Dendritic cell treated with granulocyte-macrophage colony-stimulating factor and Interleukin-4, amounts not matched to agents 40 ng/mL and 50 ng/mL, for 4 days (primary cell): ENCODE data around the gene SCAF11.

ENCODE experiments used
- H3K27ac Mint-ChIP-seq: one replicate; pipeline ENCODE4 v1.8.0; 2022; ENCODE audit warnings: mild to moderate bottlenecking, mixed read lengths
- H3K27me3 Mint-ChIP-seq: one replicate; pipeline ENCODE4 v1.8.0; 2022; ENCODE audit warnings: mild to moderate bottlenecking, mixed read lengths
- H3K36me3 Mint-ChIP-seq: one replicate; pipeline ENCODE4 v1.8.0; 2022; ENCODE audit warnings: low read depth, mixed read lengths
- H3K4me1 Mint-ChIP-seq: one replicate; pipeline ENCODE4 v1.8.0; 2022; ENCODE audit warnings: low read depth, mixed read lengths
- H3K4me3 Mint-ChIP-seq: one replicate; pipeline ENCODE4 v1.8.0; 2022; ENCODE audit warnings: mild to moderate bottlenecking, moderate library complexity, mixed read lengths
- H3K9me3 Mint-ChIP-seq: one replicate; pipeline ENCODE4 v1.8.0; 2022; ENCODE audit warnings: mixed read lengths
- intact Hi-C: fragments of 100-400 bp; cut with micrococcal nuclease; formaldehyde crosslinking; loops from one replicate; pipeline ENCODE4 v1.15.0; 2022

SCAF11 gene

DNA sequence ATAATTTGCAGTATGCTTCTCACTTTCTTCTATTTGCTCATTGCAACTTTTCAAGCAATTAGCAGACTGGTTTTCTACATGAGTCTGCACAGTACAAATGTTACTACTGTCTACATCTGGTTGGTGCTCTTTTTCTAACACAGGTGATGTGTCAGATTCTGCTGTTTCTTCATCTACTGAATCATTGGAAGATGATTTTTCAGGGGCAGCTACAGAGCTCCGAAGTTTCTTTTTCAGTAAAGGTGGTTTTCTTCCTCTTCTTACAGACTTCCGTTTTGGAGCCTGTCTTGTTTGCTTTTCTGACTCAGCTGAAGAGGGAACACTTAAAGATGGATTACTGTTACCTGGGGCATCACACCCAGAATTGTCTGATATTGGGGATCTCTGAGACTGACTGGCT lies 62.1 kb downstream of the SCAF11 start:
- Mint-ChIP-seq H3K27ac (no peak overlapping the region), H3K4me1 (no peaks in the 10 kb centered on the region), H3K27me3 (no peaks in the 10 kb centered on the region), H3K36me3 (peaks cover 90% of the 10 kb centered on the region), H3K4me3 (no peak overlapping the region), H3K9me3 (no peaks in the 10 kb centered on the region)
- intact Hi-C loops: no loop called here

DNA sequence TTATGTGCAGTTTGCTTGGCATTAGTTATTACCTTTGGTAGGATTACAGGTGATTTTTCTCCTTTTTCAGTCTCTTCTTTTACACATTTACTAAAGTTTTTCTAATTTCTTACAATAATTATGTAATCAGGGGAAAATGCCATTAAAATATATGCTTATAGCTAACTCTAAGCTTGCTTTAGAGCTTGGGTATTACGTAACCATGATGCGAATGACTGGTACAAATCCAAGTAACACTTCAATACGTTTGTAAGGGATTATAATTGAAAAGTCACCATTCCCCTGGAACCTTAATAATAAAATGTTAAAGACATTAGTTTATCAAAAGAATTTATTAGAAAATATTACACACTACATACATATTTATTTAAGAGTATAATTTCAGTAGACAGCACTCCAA lies 71.6 kb downstream of the SCAF11 start:
- H3K27ac Mint-ChIP-seq: no peak overlapping the region
- peaks cover 38% of the 10 kb centered on the region for H3K36me3 Mint-ChIP-seq
- H3K9me3 Mint-ChIP-seq: no peaks in the 10 kb centered on the region
- no peaks in the 10 kb centered on the region for H3K4me1 Mint-ChIP-seq
- H3K4me3 Mint-ChIP-seq: no peak overlapping the region
- H3K27me3 Mint-ChIP-seq: no peaks in the 10 kb centered on the region
- intact Hi-C loops: no loop called here

DNA sequence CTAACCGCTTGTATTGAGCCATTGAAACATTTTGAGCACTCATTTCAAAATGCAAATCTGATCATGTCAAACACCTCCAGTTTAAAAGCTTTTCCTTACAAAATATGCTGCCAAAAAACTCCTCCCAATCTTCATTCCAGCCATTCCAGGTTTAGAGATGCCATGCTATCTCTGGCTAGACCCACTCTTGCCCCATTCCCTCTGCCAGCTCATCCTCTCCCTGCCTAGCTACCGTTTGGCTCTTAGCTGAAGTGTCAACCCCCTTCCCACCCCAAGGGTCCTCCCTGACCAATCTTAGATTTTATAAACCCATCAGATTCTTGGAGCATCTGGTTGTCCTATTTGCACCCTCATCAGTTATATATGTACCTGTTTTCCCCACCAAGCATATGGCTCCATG lies 75.0 kb downstream of the SCAF11 start:
- no peaks in the 10 kb centered on the region for H3K27me3 Mint-ChIP-seq
- H3K36me3 Mint-ChIP-seq: peaks cover 8% of the 10 kb centered on the region
- H3K9me3 Mint-ChIP-seq: no peaks in the 10 kb centered on the region
- H3K27ac Mint-ChIP-seq: no peak overlapping the region
- no peak overlapping the region for H3K4me3 Mint-ChIP-seq
- intact Hi-C loops: no loop called here
- H3K4me1 Mint-ChIP-seq: no peaks in the 10 kb centered on the region

DNA sequence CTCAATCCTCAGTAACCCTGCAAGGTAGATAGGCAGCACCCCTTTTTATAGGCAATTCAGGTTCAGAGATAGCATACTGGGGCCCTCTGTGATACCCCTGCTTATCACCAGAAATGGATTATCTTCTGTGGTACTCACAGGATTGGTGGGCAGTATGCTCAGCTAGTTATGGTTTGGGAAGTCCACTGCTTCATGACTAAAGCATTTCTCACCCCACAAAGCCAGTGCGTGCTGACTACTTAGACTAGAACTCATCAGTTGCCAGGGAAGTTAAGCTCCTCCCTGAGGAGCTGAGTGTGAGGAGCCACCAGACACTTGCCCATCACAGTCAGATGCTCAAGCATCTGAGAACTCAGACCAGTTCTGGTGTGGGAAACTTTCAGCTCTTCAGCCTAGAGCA lies 76.3 kb downstream of the SCAF11 start:
- Mint-ChIP-seq H3K27me3 (no peaks in the 10 kb centered on the region), H3K36me3 (peaks cover 11% of the 10 kb centered on the region), H3K27ac (no peak overlapping the region), H3K9me3 (no peaks in the 10 kb centered on the region), H3K4me3 (no peak overlapping the region), H3K4me1 (no peaks in the 10 kb centered on the region)
- intact Hi-C loops: no loop called here

DNA sequence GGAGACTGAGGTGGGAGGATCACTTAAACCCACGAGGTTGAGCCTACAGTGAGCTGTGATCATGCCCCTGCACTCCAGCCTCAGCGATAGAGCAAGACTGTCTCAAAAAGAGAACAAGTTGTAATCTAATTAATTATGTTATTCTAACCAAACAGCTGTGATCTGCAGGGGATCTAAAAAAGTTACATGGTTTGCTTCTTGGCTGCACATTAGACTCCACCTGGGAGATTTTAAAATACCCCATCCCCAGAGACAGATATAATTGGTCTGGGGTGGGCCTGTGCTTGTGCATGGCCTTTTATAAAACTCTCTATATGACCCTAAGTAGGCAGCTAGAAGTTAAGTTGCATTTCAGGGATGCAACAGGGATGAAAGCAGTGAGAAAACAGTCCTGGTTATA lies 76.7 kb downstream of the SCAF11 start:
- intact Hi-C loops: no loop called here
- no peak overlapping the region for H3K27ac Mint-ChIP-seq
- H3K27me3 Mint-ChIP-seq: no peaks in the 10 kb centered on the region

DNA sequence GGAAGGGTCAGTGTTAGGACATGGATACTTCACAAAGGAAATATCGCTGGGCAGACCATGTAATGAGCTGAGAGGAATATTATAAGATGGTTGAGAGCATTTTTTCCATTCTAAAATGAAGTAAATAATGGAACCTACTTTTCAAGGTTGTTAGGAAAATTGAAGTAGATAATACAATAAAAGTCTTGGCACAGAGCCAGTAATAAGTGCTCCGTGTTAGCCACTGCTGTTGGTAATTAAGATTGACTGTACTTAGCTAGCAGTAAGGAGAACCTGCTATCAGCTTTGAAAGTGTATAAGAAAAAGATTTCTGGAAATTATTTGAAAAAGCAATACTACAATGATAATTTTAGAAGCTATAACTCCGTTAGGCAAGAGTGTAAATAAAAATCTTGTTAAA lies 77.6 kb downstream of the SCAF11 start:
- H3K27me3 Mint-ChIP-seq: no peaks in the 10 kb centered on the region
- H3K4me3 Mint-ChIP-seq: no peak overlapping the region
- no peaks in the 10 kb centered on the region for H3K9me3 Mint-ChIP-seq
- intact Hi-C loops: no loop called here
- H3K36me3 Mint-ChIP-seq: peaks cover 7% of the 10 kb centered on the region
- H3K4me1 Mint-ChIP-seq: no peaks in the 10 kb centered on the region
- H3K27ac Mint-ChIP-seq: no peak overlapping the region

More for the DNA sequence above, 76.7 kb downstream of the SCAF11 start:
- Mint-ChIP-seq H3K4me3 (no peak overlapping the region), H3K9me3 (no peaks in the 10 kb centered on the region), H3K36me3 (peaks cover 14% of the 10 kb centered on the region), H3K4me1 (no peaks in the 10 kb centered on the region)

DNA sequence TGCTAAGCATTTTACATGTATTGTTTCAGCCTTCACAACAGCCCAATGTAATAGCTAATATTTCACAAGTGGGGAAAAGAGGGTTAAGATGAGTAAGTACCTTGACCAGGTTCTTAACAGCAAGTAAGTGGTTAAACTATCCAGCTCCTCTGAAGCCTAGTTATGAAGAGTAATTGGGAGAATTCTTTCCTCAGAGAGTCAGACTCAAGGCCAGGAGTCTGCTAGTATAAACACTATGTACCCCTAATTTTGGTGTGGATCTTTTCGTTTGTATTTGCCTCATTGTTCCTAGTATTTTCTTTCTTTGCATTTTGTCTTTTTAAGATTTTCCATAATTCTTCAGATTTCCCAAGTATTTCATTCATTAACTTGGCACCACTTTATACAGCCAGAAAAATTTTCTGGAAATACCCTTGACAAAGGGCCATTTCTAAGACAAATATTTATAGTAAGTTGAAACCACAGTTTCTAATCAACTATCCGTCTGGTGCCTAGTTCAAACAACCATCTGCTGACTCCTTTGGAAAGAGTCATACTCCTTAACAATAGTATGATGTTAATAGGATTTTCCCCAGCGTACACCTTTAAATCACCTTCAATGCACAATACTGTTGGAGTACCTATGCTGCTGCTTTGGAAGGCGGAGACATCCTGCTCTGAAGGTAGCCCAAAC lies 81.2 kb downstream of the SCAF11 start:
- no peak overlapping the region for H3K4me3 Mint-ChIP-seq
- intact Hi-C loops: no loop called here
- H3K27ac Mint-ChIP-seq: no peak overlapping the region
- H3K4me1 Mint-ChIP-seq: no peaks in the 10 kb centered on the region
- no peaks in the 10 kb centered on the region for H3K9me3 Mint-ChIP-seq
- H3K27me3 Mint-ChIP-seq: no peaks in the 10 kb centered on the region
- peaks cover 18% of the 10 kb centered on the region for H3K36me3 Mint-ChIP-seq

DNA sequence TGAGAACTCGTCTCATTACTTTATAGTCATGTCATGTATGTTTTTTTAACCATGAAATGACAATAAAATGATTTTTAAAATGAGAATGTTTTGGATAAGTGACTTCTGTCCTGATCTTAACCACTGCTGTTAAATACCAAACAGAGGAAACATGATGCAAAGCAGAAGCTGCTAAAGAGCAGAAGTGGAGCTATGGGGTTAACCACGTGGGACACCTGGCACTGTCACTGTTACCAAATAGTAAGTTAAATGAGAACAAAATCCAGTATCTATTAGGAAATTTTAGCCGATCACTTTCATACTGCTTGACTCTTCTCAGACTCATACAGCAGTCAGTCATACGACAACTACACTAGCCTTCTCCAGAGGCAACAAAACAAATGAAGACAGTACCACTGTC lies 82.4 kb downstream of the SCAF11 start:
- Mint-ChIP-seq H3K27me3 (no peaks in the 10 kb centered on the region), H3K27ac (no peak overlapping the region), H3K9me3 (no peaks in the 10 kb centered on the region), H3K4me3 (no peak overlapping the region), H3K36me3 (peaks cover 27% of the 10 kb centered on the region), H3K4me1 (no peaks in the 10 kb centered on the region)
- intact Hi-C loops: no loop called here

DNA sequence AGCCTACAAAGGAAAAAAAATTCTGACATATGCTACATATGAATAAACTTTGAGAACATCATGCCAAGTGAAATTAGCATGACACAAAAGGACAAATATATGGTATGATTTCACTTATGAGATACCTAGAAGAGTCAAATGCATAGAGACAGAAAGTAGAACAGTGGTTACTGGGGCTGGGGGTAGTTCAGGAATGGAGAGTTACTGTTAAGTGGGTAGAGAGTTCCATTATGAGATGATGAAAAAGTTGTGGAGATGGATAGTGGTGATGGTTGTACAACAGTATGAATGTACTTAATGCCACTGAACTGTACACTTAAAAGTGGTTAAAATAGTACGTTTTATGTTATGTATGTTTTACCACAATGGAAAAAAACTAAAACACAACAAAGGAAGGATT lies 92.3 kb downstream of the SCAF11 start:
- Mint-ChIP-seq H3K4me1 (no peaks in the 10 kb centered on the region), H3K27me3 (no peaks in the 10 kb centered on the region), H3K4me3 (no peak overlapping the region), H3K9me3 (no peaks in the 10 kb centered on the region), H3K27ac (no peak overlapping the region), H3K36me3 (peaks cover 79% of the 10 kb centered on the region)
- intact Hi-C loops: no loop called here

DNA sequence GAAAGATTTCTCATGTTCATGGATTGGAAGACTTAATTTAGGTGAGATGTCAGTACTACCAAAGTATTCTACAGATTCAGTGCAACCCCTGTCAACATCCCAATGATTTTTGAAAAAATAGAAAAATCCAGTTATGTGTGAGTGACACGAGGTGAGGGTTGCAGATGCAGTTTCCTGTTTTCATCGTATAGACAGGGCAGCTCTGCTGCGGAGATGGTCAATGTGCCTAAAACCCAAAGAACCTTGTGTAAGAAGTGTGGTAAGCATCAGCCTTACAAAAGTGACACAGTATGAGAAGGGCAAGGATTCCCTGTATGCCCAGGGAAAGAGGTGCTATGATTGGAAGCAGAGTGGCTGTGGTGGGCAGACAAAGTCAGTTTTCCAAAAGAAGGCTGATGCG lies 94.4 kb downstream of the SCAF11 start:
- Mint-ChIP-seq H3K4me1 (no peaks in the 10 kb centered on the region), H3K9me3 (no peaks in the 10 kb centered on the region), H3K4me3 (no peak overlapping the region), H3K27ac (no peak overlapping the region), H3K36me3 (peaks cover 77% of the 10 kb centered on the region), H3K27me3 (no peaks in the 10 kb centered on the region)
- intact Hi-C loops: no loop called here

DNA sequence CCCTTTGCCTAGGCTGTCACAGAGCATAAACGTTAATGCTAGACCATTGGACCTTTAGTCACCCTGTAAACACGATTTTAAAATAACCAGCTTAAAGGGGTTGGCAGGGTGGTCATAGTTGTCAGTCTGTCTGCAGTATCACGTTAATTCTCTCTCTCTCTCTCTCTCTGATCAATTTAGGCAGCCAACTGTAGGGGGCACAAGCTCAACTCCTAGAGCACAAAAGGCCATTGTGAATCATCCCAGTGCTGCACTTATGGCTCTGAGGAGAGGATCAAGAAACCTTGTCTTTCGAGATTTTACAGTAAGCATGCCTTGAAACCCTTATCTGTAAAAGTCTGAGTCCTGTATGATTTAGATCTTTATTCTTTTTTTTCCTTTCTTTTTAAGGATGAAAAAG lies 97.1 kb downstream of the SCAF11 start:
- Mint-ChIP-seq H3K4me1 (no peaks in the 10 kb centered on the region), H3K27ac (no peak overlapping the region), H3K36me3 (peaks cover 66% of the 10 kb centered on the region), H3K27me3 (no peaks in the 10 kb centered on the region), H3K4me3 (no peak overlapping the region), H3K9me3 (no peaks in the 10 kb centered on the region)
- intact Hi-C loops: no loop called here

DNA sequence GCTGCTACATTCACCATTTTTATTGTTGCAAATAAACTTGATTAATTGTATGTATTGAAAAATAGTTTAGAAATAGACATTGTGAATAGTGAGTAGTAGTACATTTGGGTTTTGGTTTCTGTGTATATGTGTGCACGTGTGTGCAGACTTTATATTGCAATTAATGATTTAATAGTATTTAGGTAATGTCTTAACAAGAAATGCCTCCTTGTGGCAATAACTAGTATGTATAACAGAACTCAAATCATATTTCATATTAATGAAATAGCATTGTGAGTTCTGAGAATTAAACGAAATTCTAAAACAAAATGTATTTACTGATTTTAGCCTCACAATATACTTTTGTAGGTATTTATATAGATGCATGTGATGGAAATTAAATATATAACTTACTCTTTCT lies 100.1 kb downstream of the SCAF11 start:
- Mint-ChIP-seq H3K4me1 (no peaks in the 10 kb centered on the region), H3K9me3 (peaks cover 9% of the 10 kb centered on the region), H3K27ac (no peak overlapping the region), H3K27me3 (no peaks in the 10 kb centered on the region), H3K4me3 (no peak overlapping the region), H3K36me3 (peaks cover 61% of the 10 kb centered on the region)
- intact Hi-C loops: no loop called here

DNA sequence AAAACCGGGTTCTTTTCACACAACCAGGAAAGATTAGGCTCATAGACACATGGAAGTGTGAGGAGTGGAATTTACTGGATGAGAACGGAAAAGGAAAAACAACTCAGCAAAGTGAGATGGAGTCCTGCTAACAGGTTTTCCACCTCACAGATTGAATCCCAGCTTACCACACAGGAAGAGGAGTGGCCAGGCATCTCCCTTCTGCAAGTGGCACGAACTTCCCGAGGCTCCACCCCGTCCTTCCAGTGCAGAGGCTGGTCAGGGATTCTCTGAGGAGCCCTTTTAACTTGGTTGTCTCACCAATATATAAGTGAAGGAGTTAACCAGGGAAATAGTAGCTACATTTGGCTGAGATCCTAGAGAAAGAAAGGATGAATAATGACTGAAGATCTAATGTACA lies 102.8 kb downstream of the SCAF11 start:
- Mint-ChIP-seq H3K36me3 (peaks cover 57% of the 10 kb centered on the region), H3K27ac (no peak overlapping the region), H3K4me1 (no peaks in the 10 kb centered on the region), H3K27me3 (no peaks in the 10 kb centered on the region), H3K4me3 (no peak overlapping the region), H3K9me3 (peaks cover 9% of the 10 kb centered on the region)
- intact Hi-C loops: no loop called here

DNA sequence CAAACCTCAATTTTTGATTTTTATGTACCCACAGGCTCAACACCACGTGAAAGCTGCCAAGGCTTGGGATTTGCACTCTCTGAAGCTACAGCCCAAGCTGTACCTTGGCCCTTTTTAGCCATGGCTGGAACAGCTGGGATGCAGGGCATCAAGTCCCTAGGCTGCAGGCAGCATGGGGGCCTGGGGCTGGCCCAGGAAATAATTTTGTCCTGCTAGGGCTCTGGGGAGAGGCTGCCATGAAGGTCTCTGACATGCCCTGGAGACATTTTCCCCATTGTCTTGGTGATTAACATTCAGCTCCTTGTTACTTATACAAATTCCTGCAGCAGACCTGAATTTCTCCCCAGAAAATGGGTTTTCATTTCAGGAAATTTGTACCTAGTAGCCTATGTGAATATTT lies 103.7 kb downstream of the SCAF11 start:
- Mint-ChIP-seq H3K36me3 (peaks cover 62% of the 10 kb centered on the region), H3K4me3 (no peak overlapping the region), H3K4me1 (peaks cover 2% of the 10 kb centered on the region), H3K9me3 (peaks cover 12% of the 10 kb centered on the region), H3K27ac (no peak overlapping the region), H3K27me3 (no peaks in the 10 kb centered on the region)
- intact Hi-C loops: no loop called here

DNA sequence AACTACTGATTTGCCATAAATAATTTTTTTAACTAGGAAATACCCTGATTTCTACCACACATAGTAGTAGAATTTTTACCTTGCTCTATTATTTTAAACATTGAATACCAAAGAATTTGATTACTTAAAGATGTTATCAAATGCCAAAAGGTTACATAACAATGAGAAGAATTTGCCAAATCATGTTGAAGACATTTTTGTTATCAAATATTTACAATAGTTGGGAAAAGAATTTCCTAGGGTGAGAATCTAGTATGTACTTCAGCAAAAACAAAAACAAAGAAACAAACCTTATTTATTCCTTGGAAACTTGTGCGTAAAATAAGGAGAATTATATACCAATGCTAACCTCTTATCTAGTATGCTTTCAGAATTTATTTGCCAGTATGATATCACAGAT lies 107.2 kb downstream of the SCAF11 start:
- Mint-ChIP-seq H3K4me1 (peaks cover 12% of the 10 kb centered on the region), H3K27ac (no peak overlapping the region), H3K4me3 (no peak overlapping the region), H3K36me3 (peaks cover 74% of the 10 kb centered on the region), H3K27me3 (no peaks in the 10 kb centered on the region), H3K9me3 (peaks cover 20% of the 10 kb centered on the region)
- intact Hi-C loops: no loop called here
